Peyer's patch (tissue), 4 donors: ENCODE data around the gene TNFSF4.

Experiments used
- POLR2A ChIP-seq, 2 donors: fragments of 450-650 bp; IDR thresholded peaks; one replicate each; pipeline ENCODE4 v1.5.1; 2017; ENCODE audit warnings: antibody characterized with exemption in 2 of 2, mild to moderate bottlenecking in 2 of 2, moderate library complexity in 2 of 2
- TF ChIP-seq, protein P1 (sequence below), 6 experiments: fragments of 450-650 bp in 4 of 6; fragments of 200-600 bp in 2 of 6; sonication (generic) in 1 of 6; IDR thresholded peaks; one replicate each; pipeline ENCODE4 v1.5.1; 2017 to 2019; ENCODE audit warnings: antibody characterized with exemption in 6 of 6, mild to moderate bottlenecking in 3 of 6, moderate library complexity in 1 of 6

DNA sequence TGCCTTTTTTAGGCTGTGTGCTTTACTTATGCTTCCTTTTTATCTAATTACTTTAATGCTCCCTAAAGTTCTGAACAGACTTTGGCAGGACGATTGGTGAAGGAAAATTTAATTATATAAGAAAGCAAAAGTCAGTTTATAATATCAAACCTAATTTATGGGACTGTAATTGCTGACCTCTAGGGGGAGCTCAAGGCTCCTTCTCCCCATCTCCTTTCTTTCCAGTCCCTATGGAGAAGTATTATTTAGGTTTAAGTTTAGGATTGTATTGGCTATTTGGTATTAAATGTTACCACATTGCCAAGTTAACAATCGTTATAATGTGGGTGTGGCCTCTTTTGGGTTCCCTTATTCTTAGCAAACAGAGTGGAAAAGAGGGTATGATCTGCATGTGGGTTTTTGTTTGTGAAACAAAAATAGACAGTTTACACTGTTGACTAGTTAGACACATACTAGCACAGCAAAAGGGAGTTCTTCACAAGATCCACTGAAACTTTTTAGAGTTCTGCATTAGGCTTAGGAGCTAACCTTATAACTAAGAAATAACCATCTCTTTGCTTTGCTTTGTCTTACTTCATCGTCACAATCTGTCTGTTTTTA lies 48.2 kb upstream of the TNFSF4 start:
- TF ChIP-seq, protein P1, sequence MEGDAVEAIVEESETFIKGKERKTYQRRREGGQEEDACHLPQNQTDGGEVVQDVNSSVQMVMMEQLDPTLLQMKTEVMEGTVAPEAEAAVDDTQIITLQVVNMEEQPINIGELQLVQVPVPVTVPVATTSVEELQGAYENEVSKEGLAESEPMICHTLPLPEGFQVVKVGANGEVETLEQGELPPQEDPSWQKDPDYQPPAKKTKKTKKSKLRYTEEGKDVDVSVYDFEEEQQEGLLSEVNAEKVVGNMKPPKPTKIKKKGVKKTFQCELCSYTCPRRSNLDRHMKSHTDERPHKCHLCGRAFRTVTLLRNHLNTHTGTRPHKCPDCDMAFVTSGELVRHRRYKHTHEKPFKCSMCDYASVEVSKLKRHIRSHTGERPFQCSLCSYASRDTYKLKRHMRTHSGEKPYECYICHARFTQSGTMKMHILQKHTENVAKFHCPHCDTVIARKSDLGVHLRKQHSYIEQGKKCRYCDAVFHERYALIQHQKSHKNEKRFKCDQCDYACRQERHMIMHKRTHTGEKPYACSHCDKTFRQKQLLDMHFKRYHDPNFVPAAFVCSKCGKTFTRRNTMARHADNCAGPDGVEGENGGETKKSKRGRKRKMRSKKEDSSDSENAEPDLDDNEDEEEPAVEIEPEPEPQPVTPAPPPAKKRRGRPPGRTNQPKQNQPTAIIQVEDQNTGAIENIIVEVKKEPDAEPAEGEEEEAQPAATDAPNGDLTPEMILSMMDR (IDR thresholded peaks at IDR 0.05), result peak; percentile 38 to 70 (median 40)
- no peak for TF ChIP-seq POLR2A (IDR thresholded peaks at IDR 0.05)
